AG09319 (cell line): Measurements from ENCODE around the gene STX1B.

Experiments used
- DNase-seq: peaks from one replicate; pipeline ENCODE4 v3.0.0-alpha.2; 2010; ENCODE audit warnings: low read depth; ENCODE audit errors: extremely low read depth
- TF ChIP-seq, protein P1 (sequence below): IDR thresholded peaks from 2 replicates; pipeline ENCODE4 v1.5.1; 2011; ENCODE audit warnings: low read depth, mild to moderate bottlenecking, inconsistent platforms, low read length, moderate library complexity

Gene STX1B

DNA sequence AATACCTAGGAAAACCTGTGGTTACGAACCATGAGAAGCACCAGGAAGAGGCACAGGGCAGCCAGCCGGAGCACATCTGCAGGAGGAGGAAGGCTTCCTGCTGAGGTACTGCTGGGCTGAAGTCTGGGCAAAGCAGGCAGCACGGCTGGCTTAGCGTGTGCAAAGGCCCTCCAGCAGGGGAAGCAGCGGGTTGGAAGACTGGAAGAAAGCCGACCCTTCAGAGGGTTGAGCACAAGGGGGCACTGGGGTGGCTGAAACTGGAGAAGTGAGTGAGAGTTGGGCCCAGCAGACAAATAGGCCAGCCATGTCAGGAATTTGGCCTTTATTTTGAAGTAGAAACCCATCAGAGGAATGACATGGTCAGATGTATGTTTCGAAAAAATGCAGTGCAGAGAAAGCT lies 37.6 kb downstream of the STX1B start:
- no peak for DNase-seq
- TF ChIP-seq, protein P1, sequence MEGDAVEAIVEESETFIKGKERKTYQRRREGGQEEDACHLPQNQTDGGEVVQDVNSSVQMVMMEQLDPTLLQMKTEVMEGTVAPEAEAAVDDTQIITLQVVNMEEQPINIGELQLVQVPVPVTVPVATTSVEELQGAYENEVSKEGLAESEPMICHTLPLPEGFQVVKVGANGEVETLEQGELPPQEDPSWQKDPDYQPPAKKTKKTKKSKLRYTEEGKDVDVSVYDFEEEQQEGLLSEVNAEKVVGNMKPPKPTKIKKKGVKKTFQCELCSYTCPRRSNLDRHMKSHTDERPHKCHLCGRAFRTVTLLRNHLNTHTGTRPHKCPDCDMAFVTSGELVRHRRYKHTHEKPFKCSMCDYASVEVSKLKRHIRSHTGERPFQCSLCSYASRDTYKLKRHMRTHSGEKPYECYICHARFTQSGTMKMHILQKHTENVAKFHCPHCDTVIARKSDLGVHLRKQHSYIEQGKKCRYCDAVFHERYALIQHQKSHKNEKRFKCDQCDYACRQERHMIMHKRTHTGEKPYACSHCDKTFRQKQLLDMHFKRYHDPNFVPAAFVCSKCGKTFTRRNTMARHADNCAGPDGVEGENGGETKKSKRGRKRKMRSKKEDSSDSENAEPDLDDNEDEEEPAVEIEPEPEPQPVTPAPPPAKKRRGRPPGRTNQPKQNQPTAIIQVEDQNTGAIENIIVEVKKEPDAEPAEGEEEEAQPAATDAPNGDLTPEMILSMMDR, result peak; percentile 4

DNA sequence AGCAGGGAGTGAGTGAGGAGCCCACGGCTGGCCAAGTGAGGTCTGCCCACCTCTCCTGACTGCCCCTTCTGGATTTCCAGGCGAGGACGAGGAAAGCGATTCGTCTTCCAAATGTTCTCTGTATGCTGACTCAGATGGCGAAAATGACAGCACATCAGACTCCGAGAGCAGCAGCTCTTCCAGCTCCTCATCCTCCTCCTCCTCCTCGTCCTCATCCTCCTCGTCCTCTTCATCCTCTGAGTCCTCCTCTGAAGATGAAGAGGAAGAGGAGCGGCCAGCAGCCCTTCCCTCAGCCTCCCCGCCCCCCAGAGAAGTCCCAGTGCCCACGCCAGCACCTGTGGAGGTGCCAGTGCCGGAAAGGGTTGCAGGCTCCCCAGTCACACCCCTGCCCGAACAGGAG lies 39.1 kb downstream of the STX1B start:
- TF ChIP-seq, protein P1, result no peak
- DNase-seq, result no peak

DNA sequence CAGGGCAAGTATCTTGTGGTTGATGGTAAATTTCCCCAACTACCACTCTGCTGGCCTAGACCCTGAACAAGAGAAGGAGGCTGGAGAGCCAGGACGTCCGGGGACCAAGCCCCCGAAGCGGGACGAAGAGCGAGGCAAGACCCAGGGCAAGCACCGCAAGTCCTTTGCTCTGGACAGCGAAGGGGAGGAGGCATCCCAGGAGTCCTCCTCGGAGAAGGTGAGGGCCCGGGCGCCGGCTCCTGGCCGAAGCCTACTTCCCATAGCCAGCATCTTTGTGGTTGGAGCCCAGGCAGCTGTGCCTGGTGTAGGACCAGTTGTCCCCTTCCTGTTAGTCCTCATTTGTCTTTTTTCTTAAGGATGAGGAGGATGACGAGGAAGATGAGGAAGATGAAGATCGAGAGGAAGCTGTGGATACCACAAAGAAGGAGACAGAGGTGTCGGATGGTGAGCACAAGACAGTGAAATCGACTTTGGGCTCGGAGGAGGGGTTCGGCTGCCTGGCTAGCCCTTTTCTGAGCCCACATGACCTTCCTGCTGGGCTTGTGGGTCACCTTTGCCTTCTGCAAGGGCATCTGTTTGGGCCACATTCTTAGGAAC lies 41.1 kb downstream of the STX1B start:
- TF ChIP-seq, protein P1, result no peak

GRCh38 chr16:30967795-30968194 lies 42.6 kb downstream of the STX1B start:
- no peak for DNase-seq
- TF ChIP-seq, protein P1, result no peak

More for the DNA sequence above, 41.1 kb downstream of the STX1B start:
- no peak for DNase-seq

DNA sequence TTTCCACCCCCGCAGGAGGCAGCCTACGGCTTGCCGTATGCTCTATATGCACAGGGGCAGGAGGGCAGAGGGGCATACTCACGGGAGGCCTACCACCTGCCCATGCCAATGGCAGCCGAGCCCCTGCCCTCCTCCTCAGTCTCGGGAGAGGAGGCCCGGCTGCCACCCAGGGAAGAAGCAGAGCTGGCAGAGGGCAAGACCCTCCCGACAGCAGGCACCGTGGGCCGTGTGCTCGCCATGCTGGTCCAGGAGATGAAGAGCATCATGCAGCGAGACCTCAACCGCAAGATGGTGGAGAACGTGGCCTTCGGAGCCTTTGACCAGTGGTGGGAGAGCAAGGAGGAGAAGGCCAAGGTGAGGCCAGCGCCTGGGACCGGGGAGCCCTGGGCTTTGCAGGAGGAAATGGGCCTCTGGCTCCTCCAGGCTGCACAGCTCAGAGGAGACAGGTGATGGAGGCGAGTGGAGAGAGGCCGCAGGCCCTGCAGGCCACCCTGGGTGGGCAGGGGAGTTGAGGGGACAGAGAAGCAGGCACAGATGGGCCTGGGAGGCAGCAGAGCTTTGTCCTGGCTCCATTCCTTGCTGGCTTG lies 44.3 kb downstream of the STX1B start:
- no peak for DNase-seq
- TF ChIP-seq, protein P1, result no peak

DNA sequence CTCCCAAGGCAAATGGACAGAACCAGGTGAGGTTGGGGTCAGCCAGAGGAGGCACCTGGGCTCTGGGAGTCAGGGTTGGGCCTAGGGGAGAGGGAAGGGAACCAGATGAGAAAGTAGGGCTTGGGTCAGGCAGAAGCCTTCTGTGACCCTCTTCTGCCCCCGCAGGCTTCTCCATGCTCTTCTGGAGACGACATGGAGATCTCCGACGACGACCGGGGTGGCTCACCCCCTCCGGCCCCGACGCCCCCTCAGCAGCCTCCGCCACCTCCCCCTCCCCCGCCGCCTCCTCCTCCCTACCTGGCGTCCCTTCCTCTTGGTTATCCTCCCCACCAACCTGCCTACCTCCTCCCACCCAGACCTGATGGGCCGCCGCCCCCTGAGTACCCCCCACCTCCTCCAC lies 45.0 kb downstream of the STX1B start:
- no peak for DNase-seq
- TF ChIP-seq, protein P1, result no peak

DNA sequence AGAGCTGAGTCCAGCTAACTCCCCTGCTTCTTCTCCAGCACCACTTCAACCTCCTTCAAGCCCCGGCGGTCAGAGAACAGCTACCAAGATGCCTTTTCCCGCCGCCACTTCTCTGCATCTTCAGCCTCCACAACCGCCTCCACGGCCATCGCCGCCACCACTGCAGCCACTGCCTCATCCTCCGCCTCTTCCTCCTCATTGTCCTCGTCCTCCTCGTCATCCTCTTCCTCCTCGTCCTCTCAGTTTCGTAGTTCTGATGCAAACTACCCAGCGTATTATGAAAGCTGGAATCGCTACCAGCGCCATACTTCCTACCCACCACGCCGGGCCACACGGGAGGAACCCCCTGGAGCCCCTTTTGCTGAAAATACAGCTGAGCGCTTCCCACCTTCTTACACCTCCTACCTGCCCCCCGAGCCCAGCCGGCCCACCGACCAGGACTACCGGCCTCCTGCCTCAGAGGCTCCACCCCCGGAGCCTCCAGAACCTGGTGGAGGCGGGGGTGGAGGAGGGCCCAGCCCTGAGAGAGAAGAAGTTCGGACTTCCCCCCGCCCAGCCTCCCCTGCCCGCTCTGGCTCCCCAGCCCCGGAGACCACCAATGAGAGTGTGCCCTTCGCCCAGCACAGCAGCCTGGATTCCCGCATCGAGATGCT lies 45.7 kb downstream of the STX1B start:
- no peak for DNase-seq
- TF ChIP-seq, protein P1, result no peak
